Right lobe of liver (tissue), 6 donors: ENCODE measurements around the gene MYO1B. TPM values are rescaled to one million over a fixed set of nuclear protein-coding genes. Genes with fewer than 3 reads are reported as not detected.

Experiments
- ATAC-seq, 4 donors: fragments of 200-7000 bp; cut with Tn5 transposase; one replicate each; pipeline ENCODE4 v1.9.1; 2020; ENCODE audit warnings: mild to moderate bottlenecking in 4 of 4, moderate library complexity in 4 of 4
- DNase-seq, 3 donors: peaks; one replicate each; pipeline ENCODE4 v3.0.0-alpha.2; 2020
- H3K27ac ChIP-seq, 3 donors: fragments of 200-600 bp; one replicate each; pipeline ENCODE4 v1.8.0; 2022
- H3K27me3 ChIP-seq, 2 donors: fragments of 200-600 bp; one replicate each; pipeline ENCODE4 v1.8.0; 2022
- H3K36me3 ChIP-seq, 4 donors: fragments of 200-600 bp; sonication (generic) in 1 of 4; one replicate each; pipeline versions ENCODE4 v1.5.1 to v1.8.0; 2017 to 2022; ENCODE audit warnings: control low read depth in 1 of 4
- H3K4me1 ChIP-seq, 4 donors: fragments of 200-600 bp; sonication (generic) in 1 of 4; one replicate each; pipeline versions ENCODE4 v1.5.1 to v1.8.0; 2017 to 2022; ENCODE audit warnings: control low read depth in 1 of 4
- H3K4me3 ChIP-seq, 3 donors: fragments of 200-600 bp; one replicate each; pipeline ENCODE4 v1.8.0; 2022
- H3K9me3 ChIP-seq, 4 donors: fragments of 200-600 bp; sonication (generic) in 1 of 4; one replicate each; pipeline versions ENCODE4 v1.5.1 to v1.8.0; 2017 to 2022; ENCODE audit warnings: control low read depth in 1 of 4
- CTCF ChIP-seq, 4 donors: fragments of 200-600 bp in 3 of 4; fragments of 450-650 bp in 1 of 4; IDR thresholded peaks; one replicate each; pipeline versions ENCODE4 v1.5.1 to v1.8.0; 2016 to 2022; ENCODE audit warnings: antibody characterized with exemption in 4 of 4, mild to moderate bottlenecking in 2 of 4
- POLR2A ChIP-seq: fragments of 450-650 bp; IDR thresholded peaks from one replicate; pipeline ENCODE4 v1.6.1; 2017; ENCODE audit warnings: antibody characterized with exemption, mild to moderate bottlenecking
- WGBS: methylation state at CpG from one replicate; pipeline ENCODE4 v1.1.6; 2018; ENCODE audit warnings: low coverage, low lambda C conversion rate; ENCODE audit not compliant: insufficient coverage; ENCODE audit errors: missing lambda C conversion rate; 5-methylcytosine and 5-hydroxymethylcytosine counted together
- intact Hi-C, 2 donors: fragments of 100-400 bp; cut with DNase I; formaldehyde crosslinking; loops; one replicate each; pipeline versions ENCODE4 v1.11.2 to v1.14.1; 2022
- total RNA-seq, 6 experiments: library from RNA; depleted of rRNA in 2 of 6; stranded (reverse); fragments of >200 nt in 2 of 6; fragmentation: NEBNext Ultra II Directional in 3 of 6; extraction: Animal tissue kit (Norgen Biotek cat#: 25700) in 3 of 6; gene quantifications; one replicate each; pipeline versions ENCODE4 v1.1.0 to v1.2.4, GENCODE V29; 2016 to 2023
- donor health status: DM: no; HTN: yes; CAD: no.
- donor health status: DM: no; HTN: no; CAD: no.
- donor health status: DM: no; HTN: no; CAD: no.
- donor health status: DM: no; HTN: yes; CAD: no.
- donor health status: DM: no; HTN: yes; CAD: no.

The MYO1B gene
- total RNA-seq, 6 experiments from 2014 or later: 171 to 273 (median 221) TPM

- intact Hi-C loops: no loop called here
- no peak overlapping the region for H3K27ac ChIP-seq
- ATAC-seq (no peak), DNase-seq (no peak)
- WGBS: 68% methylated on average over 2 of the region's 2 CpGs
- peaks cover 0 to 89% (median 46%) of the 10 kb centered on the region in 4 donors for H3K36me3 ChIP-seq
- H3K4me1 ChIP-seq: peaks cover 0 to 46% (median 5%) of the 10 kb centered on the region in 4 donors
- TF ChIP-seq POLR2A (no peak), CTCF (IDR thresholded peaks at IDR 0.05) (no peak)
- no peaks in the 10 kb centered on the region for H3K9me3 ChIP-seq
- no peak overlapping the region for H3K4me3 ChIP-seq
- no peaks in the 10 kb centered on the region for H3K27me3 ChIP-seq
These were observed 167.1 kb downstream of the MYO1B start for GRCh38 chr2:191412353-191412752.

- Histone ChIP-seq H3K27me3 (no peaks in the 10 kb centered on the region), H3K4me1 (peaks cover 0 to 58% (median 13%) of the 10 kb centered on the region in 4 donors), H3K4me3 (no peak overlapping the region), H3K9me3 (no peaks in the 10 kb centered on the region), H3K27ac (peak overlapping the region in 1 of 3 donors; percentile 57), H3K36me3 (peaks cover 0 to 72% (median 34%) of the 10 kb centered on the region in 4 donors)
- ATAC-seq: peak in 2 of 4 donors; percentile 20 to 51
- intact Hi-C loops: no loop called here
- no peak for DNase-seq
- no peak for TF ChIP-seq POLR2A
- no peak for TF ChIP-seq CTCF (IDR thresholded peaks at IDR 0.05)
These were observed 169.9 kb downstream of the MYO1B start for GRCh38 chr2:191415101-191415500.

- Histone ChIP-seq H3K27me3 (no peaks in the 10 kb centered on the region), H3K36me3 (peaks cover 0 to 72% (median 34%) of the 10 kb centered on the region in 4 donors), H3K4me3 (no peak overlapping the region), H3K9me3 (no peaks in the 10 kb centered on the region), H3K4me1 (peaks cover 0 to 52% (median 13%) of the 10 kb centered on the region in 4 donors), H3K27ac (peak overlapping the region in 1 of 3 donors; percentile 57)
- no peak for DNase-seq
- no peak for TF ChIP-seq POLR2A
- no peak for TF ChIP-seq CTCF (IDR thresholded peaks at IDR 0.05)
- peak in 3 of 4 donors; percentile 6 to 31 (median 15) for ATAC-seq
- WGBS: 53% methylated on average over 5 of the region's 5 CpGs
- intact Hi-C loops: no loop called here
These were observed 170.7 kb downstream of the MYO1B start for GRCh38 chr2:191415858-191416257.

- Histone ChIP-seq H3K27me3 (no peaks in the 10 kb centered on the region), H3K4me3 (no peak overlapping the region), H3K4me1 (peaks cover 0 to 43% (median 13%) of the 10 kb centered on the region in 4 donors), H3K9me3 (no peaks in the 10 kb centered on the region), H3K36me3 (peaks cover 0 to 63% (median 27%) of the 10 kb centered on the region in 4 donors), H3K27ac (peak overlapping the region; percentile 34 to 57 (median 35))
- intact Hi-C loops: no loop called here
- 73% methylated on average over 7 of the region's 7 CpGs for WGBS
- ATAC-seq (peak; percentile 50 to 69 (median 56)), DNase-seq (no peak)
- TF ChIP-seq POLR2A (no peak), CTCF (IDR thresholded peaks at IDR 0.05) (no peak)
These were observed 172.5 kb downstream of the MYO1B start for GRCh38 chr2:191417746-191418145.

GRCh38 chr2:191421950-191422349, 176.7 kb downstream of the MYO1B start:
- WGBS: 85% methylated on average over 2 of the region's 2 CpGs
- DNase-seq (no peak), ATAC-seq (no peak)
- Histone ChIP-seq H3K4me1 (peaks cover 0 to 18% (median 9%) of the 10 kb centered on the region in 4 donors), H3K27me3 (no peaks in the 10 kb centered on the region), H3K9me3 (no peaks in the 10 kb centered on the region), H3K36me3 (peaks cover 0 to 47% (median 15%) of the 10 kb centered on the region in 4 donors), H3K4me3 (no peak overlapping the region), H3K27ac (no peak overlapping the region)
- intact Hi-C loops: no loop called here
- TF ChIP-seq CTCF (IDR thresholded peaks at IDR 0.05) (no peak), POLR2A (no peak)
